Spleen (tissue), 11 donors: ENCODE data around the gene ABCA13. TPM values are rescaled to one million over a fixed set of nuclear protein-coding genes. Genes with fewer than 3 reads are reported as not detected.

Experiments
- DNase-seq: peaks from one replicate; pipeline ENCODE4 v3.0.0-alpha.2; 2020
- H3K27ac ChIP-seq, 8 donors: fragments of 200-600 bp; sonication (generic) in 7 of 8; 1 replicate in 4 of 8; 2 replicates in 4 of 8; pipeline versions ENCODE4 v1.5.0 to v1.8.0; 2016 to 2021; ENCODE audit warnings: inconsistent platforms in 4 of 8, mild to moderate bottlenecking in 4 of 8, moderate library complexity in 1 of 8
- H3K27me3 ChIP-seq, 7 donors: fragments of 200-600 bp; sonication (generic) in 6 of 7; replicated peaks in 1 of 7; 1 replicate in 4 of 7; 2 replicates in 3 of 7; pipeline versions ENCODE4 v1.5.0 to v1.8.0; 2016 to 2021; ENCODE audit warnings: inconsistent platforms in 3 of 7, mild to moderate bottlenecking in 1 of 7
- H3K36me3 ChIP-seq, 6 donors: fragments of 200-600 bp; sonication (generic) in 5 of 6; 1 replicate in 4 of 6; 2 replicates in 2 of 6; pipeline versions ENCODE4 v1.5.0 to v1.8.0; 2016 to 2021; ENCODE audit warnings: inconsistent platforms in 2 of 6
- H3K4me1 ChIP-seq, 6 donors: fragments of 200-600 bp; sonication (generic) in 5 of 6; 1 replicate in 3 of 6; 2 replicates in 3 of 6; pipeline versions ENCODE4 v1.5.0 to v1.8.0; 2016 to 2021; ENCODE audit warnings: inconsistent platforms in 3 of 6
- H3K4me3 ChIP-seq, 8 donors: fragments of 200-600 bp; sonication (generic) in 7 of 8; 1 replicate in 4 of 8; 2 replicates in 4 of 8; pipeline versions ENCODE4 v1.5.0 to v1.8.0; 2016 to 2021; ENCODE audit warnings: inconsistent platforms in 4 of 8, mild to moderate bottlenecking in 4 of 8, moderate library complexity in 2 of 8
- H3K9me3 ChIP-seq, 8 donors: fragments of 200-600 bp; sonication (generic) in 7 of 8; 1 replicate in 4 of 8; 2 replicates in 4 of 8; pipeline versions ENCODE4 v1.5.0 to v1.8.0; 2016 to 2021; ENCODE audit warnings: inconsistent platforms in 4 of 8
- CTCF ChIP-seq, 11 experiments: fragments of 200-600 bp in 7 of 11; fragments of 450-650 bp in 4 of 11; sonication (generic) in 4 of 11; IDR thresholded peaks in 8 of 11; conservative IDR thresholded peaks in 3 of 11; 1 replicate in 7 of 11; 2 replicates in 4 of 11; pipeline versions ENCODE4 v1.4.0 to v1.8.0; 2016 to 2021; ENCODE audit warnings: antibody characterized with exemption in 11 of 11, inconsistent platforms in 4 of 11, mild to moderate bottlenecking in 1 of 11
- POLR2A ChIP-seq, 3 donors: fragments of 450-650 bp; IDR thresholded peaks; one replicate each; pipeline ENCODE4 v1.5.1; 2017; ENCODE audit warnings: antibody characterized with exemption in 3 of 3, mild to moderate bottlenecking in 1 of 3
- POLR2AphosphoS5 ChIP-seq, 3 donors: sonication (generic); formaldehyde crosslinking; IDR thresholded peaks; one replicate each; pipeline ENCODE4 v1.5.1; 2017; ENCODE audit warnings: antibody characterized with exemption in 3 of 3
- WGBS, 5 donors: extraction: QIAGEN DNeasy Blood & Tissue Kit in 3 of 5; methylation state at CpG; one replicate each; pipeline versions ENCODE4 v1.1.5 to v1.1.7; 2013 to 2018; 5-methylcytosine and 5-hydroxymethylcytosine counted together
- intact Hi-C: fragments of 100-400 bp; cut with DNase I; formaldehyde crosslinking; loops from one replicate; pipeline ENCODE4 v1.15.0; 2023; ENCODE audit warnings: low total_unique reads
- polyA plus RNA-seq, 3 donors: library from polyadenylated mRNA; stranded (reverse); fragments of 200-250 nt; gene quantifications; one replicate each; pipeline ENCODE4 v1.2.1, GENCODE V29; 2013
- total RNA-seq, 7 donors: library from RNA; depleted of rRNA in 3 of 7; stranded (reverse); fragments of >200 nt in 3 of 7; fragmentation: NEBNext Ultra II Directional in 4 of 7; extraction: Animal tissue kit (Norgen Biotek cat#: 25700) in 4 of 7; gene quantifications; one replicate each; pipeline versions ENCODE4 v1.1.0 to v1.2.1, GENCODE V29; 2016 to 2021
- donor health status: healthy with polysubstance abuse.
- donor health status: DM: no; HTN: no; CAD: no; lungs with moderate emphysema.
- donor health status: DM: no; HTN: no; CAD: no.
- donor health status: Bipolar disorder and iron deficiency.
- donor health status: healthy.
- donor health status: DM: no; HTN: no; CAD: no.
- donor health status: DM: yes; HTN: yes; CAD: no.

ABCA13 gene
- total and polyA plus RNA-seq, 10 donors, result 0.02 to 19.0 (median 1.8) TPM

- no peak overlapping the region for H3K4me3 ChIP-seq
- H3K4me1 ChIP-seq, result no peaks in the 10 kb centered on the region
- intact Hi-C loops, result no loop called here
- H3K27ac ChIP-seq, result no peak overlapping the region
- H3K9me3 ChIP-seq, result no peaks in the 10 kb centered on the region
- DNase-seq, result no peak
- no peaks in the 10 kb centered on the region for H3K36me3 ChIP-seq
- TF ChIP-seq CTCF (IDR thresholded peaks at IDR 0.05 in 8 of 11, conservative IDR thresholded peaks at IDR 0.05 in 3 of 11), result no peak
- TF ChIP-seq POLR2A (IDR thresholded peaks at IDR 0.05), result no peak
- TF ChIP-seq POLR2AphosphoS5 (IDR thresholded peaks at IDR 0.05), result no peak
- 61 to 78% (median 71%) methylated on average over 3 of the region's 3 CpGs for WGBS, 5 donors
- no peaks in the 10 kb centered on the region for H3K27me3 ChIP-seq
These were observed 465.2 kb downstream of the ABCA13 start for GRCh38 chr7:48636391-48637015.

- H3K27ac ChIP-seq, result no peak overlapping the region
- DNase-seq, result no peak
- intact Hi-C loops, result no loop called here
- no peaks in the 10 kb centered on the region for H3K27me3 ChIP-seq
- H3K9me3 ChIP-seq, result no peaks in the 10 kb centered on the region
- WGBS, 5 donors, result 29 to 57% (median 40%) methylated on average over 1 of the region's 1 CpG
- no peaks in the 10 kb centered on the region for H3K36me3 ChIP-seq
- no peaks in the 10 kb centered on the region for H3K4me1 ChIP-seq
- no peak overlapping the region for H3K4me3 ChIP-seq
- TF ChIP-seq CTCF (IDR thresholded peaks at IDR 0.05 in 8 of 11, conservative IDR thresholded peaks at IDR 0.05 in 3 of 11) (no peak), POLR2A (IDR thresholded peaks at IDR 0.05) (no peak), POLR2AphosphoS5 (IDR thresholded peaks at IDR 0.05) (no peak)
These were observed 466.1 kb downstream of the ABCA13 start for GRCh38 chr7:48637382-48637781.

GRCh38 chr7:48638041-48638440, 466.8 kb downstream of the ABCA13 start:
- H3K4me1 ChIP-seq, result no peaks in the 10 kb centered on the region
- H3K4me3 ChIP-seq, result no peak overlapping the region
- intact Hi-C loops, result no loop called here
- no peak overlapping the region for H3K27ac ChIP-seq
- no peaks in the 10 kb centered on the region for H3K9me3 ChIP-seq
- no peaks in the 10 kb centered on the region for H3K36me3 ChIP-seq
- WGBS, 5 donors, result 81 to 91% (median 85%) methylated on average over 6 of the region's 6 CpGs
- H3K27me3 ChIP-seq, result no peaks in the 10 kb centered on the region
- DNase-seq, result no peak
- no peak for TF ChIP-seq POLR2A (IDR thresholded peaks at IDR 0.05)
- no peak for TF ChIP-seq POLR2AphosphoS5 (IDR thresholded peaks at IDR 0.05)
- TF ChIP-seq CTCF (IDR thresholded peaks at IDR 0.05 in 8 of 11, conservative IDR thresholded peaks at IDR 0.05 in 3 of 11), result no peak

GRCh38 chr7:48643431-48644013, 472.3 kb downstream of the ABCA13 start:
- no peak overlapping the region for H3K27ac ChIP-seq
- no peak for DNase-seq
- no peaks in the 10 kb centered on the region for H3K27me3 ChIP-seq
- intact Hi-C loops, result no loop called here
- H3K9me3 ChIP-seq, result no peaks in the 10 kb centered on the region
- H3K4me3 ChIP-seq, result no peak overlapping the region
- WGBS, 5 donors, result 56 to 75% (median 62%) methylated on average over 2 of the region's 2 CpGs
- TF ChIP-seq POLR2A (IDR thresholded peaks at IDR 0.05) (no peak), POLR2AphosphoS5 (IDR thresholded peaks at IDR 0.05) (no peak), CTCF (IDR thresholded peaks at IDR 0.05 in 8 of 11, conservative IDR thresholded peaks at IDR 0.05 in 3 of 11) (no peak)
- no peaks in the 10 kb centered on the region for H3K4me1 ChIP-seq
- H3K36me3 ChIP-seq, result peaks cover 0 to 20% (median 0%) of the 10 kb centered on the region in 6 donors
